Transverse colon (tissue), 4 donors: Measurements from ENCODE around the gene DUSP18.

Experiments
- CTCF ChIP-seq, 5 experiments: fragments of 200-600 bp in 3 of 5; fragments of 450-650 bp in 2 of 5; sonication (generic) in 3 of 5; IDR thresholded peaks; 1 replicate in 2 of 5; 2 replicates in 3 of 5; pipeline ENCODE4 v1.5.1; 2016 to 2017; ENCODE audit warnings: antibody characterized with exemption in 5 of 5, inconsistent platforms in 3 of 5, mild to moderate bottlenecking in 2 of 5, moderate library complexity in 1 of 5
- POLR2A ChIP-seq: fragments of 450-650 bp; IDR thresholded peaks from one replicate; pipeline ENCODE4 v1.6.1; 2016; ENCODE audit warnings: antibody characterized with exemption, mild to moderate bottlenecking, moderate library complexity
- POLR2AphosphoS5 ChIP-seq, 3 donors: sonication (generic); formaldehyde crosslinking; IDR thresholded peaks; one replicate each; pipeline ENCODE4 v1.6.1; 2016; ENCODE audit warnings: antibody characterized with exemption in 3 of 3

GRCh38 chr22:30636226-30637077 is 31.2 kb downstream of the DUSP18 start:
- peak in 3 of 5 experiments; percentile 11 to 25 (median 12) for TF ChIP-seq CTCF (IDR thresholded peaks at IDR 0.05)
- peak in 1 of 3 donors; percentile 13 for TF ChIP-seq POLR2AphosphoS5 (IDR thresholded peaks at IDR 0.05)
- no peak for TF ChIP-seq POLR2A
